Brain microvascular endothelial cell (primary cell): ENCODE data around the gene POTEI.
"Not testable (repeated sequence)": the region's sequence is repeated elsewhere in the genome, so short reads cannot be mapped to it uniquely, and the experiment has no call there.

Experiments
- DNase-seq: peaks from one replicate; pipeline ENCODE4 v3.0.0-alpha.2; 2020
- H3K27ac ChIP-seq: fragments of 250-450 bp; sonication (Bioruptor Pico); 2 replicates; pipeline ENCODE4 v1.5.1; 2020; ENCODE audit warnings: mild to moderate bottlenecking, moderate library complexity
- H3K27me3 ChIP-seq: fragments of 250-450 bp; sonication (Bioruptor Pico); replicated peaks from 2 replicates; pipeline ENCODE4 v1.5.1; 2020; ENCODE audit warnings: mild to moderate bottlenecking
- H3K36me3 ChIP-seq: fragments of 250-450 bp; sonication (Bioruptor Pico); replicated peaks from 2 replicates; pipeline ENCODE4 v1.5.1; 2020; ENCODE audit warnings: mild to moderate bottlenecking
- H3K4me3 ChIP-seq: 2 replicates; pipeline ENCODE4 v1.5.1; 2011; ENCODE audit warnings: low read depth, mild to moderate bottlenecking, control low read depth, low read length, moderate library complexity
- in situ Hi-C: cut with HindIII; loops from 2 replicates; pipeline ENCODE4 v1.10.0; 2017; ENCODE audit warnings: low sequenced_read_pairs, low pct_ligation_motif_present

The POTEI gene

DNA sequence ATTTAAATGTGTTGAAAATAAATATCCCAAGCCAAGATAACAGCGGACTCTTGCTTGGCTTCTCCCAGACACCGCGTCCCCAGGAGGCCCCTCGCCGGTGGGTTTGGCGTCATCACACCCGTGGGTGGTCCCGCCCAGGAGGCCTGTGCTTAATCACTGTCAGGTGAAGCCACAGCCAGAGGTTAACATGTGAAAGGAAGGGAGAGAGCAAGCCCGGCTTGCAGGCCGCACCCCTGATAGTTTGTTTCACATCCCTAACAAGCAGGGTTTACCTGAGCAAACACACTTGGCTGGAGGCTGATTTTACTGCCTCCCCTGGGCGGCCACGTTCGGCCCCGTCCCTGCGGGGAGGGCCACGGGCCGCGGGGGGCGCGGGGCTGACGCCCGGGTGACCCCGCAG is 13.3 kb upstream of the POTEI start:
- in situ Hi-C loops, H3K27me3 ChIP-seq, H3K4me3 ChIP-seq, H3K36me3 ChIP-seq, H3K27ac ChIP-seq, DNase-seq: not testable (repeated sequence)

DNA sequence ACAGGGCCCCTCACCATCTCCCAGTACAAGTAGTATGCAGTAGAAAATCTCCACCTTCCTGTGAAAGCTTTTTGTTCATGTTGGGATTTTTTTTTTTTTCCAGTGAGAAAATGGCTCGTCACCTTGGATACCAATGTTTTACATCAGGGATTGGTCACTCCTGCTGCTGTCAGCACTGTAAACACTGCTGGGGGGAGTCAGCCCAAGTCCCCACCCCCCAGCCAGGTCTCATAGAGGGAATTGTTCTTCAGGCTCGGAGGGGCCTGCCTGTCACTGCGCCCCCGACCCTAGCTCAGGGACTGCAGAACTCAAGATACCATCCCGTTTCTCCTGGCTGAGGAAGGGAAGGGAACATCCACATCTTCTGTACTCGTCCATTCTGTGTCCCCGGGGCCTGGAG is 11.9 kb upstream of the POTEI start, which contains the start of gene CFC1B:
Gene CFC1B (plus strand): TSS at position 231 of the 400 bp plus-strand sequence. CDS start 263 bp downstream, outside the sequence.
- H3K27ac ChIP-seq, H3K27me3 ChIP-seq, H3K4me3 ChIP-seq, DNase-seq, in situ Hi-C loops, H3K36me3 ChIP-seq: not testable (repeated sequence)

DNA sequence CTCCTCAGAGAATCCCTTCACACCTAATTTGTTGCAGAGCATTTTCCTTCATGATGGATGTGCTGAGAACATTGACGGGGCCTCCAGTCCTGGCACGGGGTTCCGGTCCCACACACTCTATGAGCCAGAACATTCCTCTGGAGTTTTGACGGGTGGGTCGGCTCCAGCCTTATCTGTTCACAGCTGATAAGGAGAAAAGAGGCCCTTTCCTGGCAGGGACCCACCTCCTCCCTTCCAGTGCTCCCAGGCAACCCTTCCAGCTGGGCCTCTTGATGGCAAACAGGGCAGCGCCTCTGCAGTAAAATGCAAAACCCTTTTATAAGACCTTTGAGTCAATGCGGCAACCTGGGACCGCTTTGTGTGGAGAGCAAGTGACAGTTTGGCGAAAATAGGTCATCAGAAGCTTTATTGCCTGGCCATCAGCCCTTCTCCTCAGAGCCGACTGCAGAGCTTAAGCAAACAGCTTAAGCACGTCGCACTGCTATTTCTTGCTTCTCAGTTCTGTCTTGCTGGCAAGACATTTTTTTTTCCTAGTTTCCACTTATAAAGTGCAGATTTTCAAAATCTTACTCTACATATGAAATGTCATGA is 9.5 kb upstream of the POTEI start:
- H3K27ac ChIP-seq, H3K27me3 ChIP-seq, H3K36me3 ChIP-seq, in situ Hi-C loops, DNase-seq, H3K4me3 ChIP-seq: not testable (repeated sequence)

DNA sequence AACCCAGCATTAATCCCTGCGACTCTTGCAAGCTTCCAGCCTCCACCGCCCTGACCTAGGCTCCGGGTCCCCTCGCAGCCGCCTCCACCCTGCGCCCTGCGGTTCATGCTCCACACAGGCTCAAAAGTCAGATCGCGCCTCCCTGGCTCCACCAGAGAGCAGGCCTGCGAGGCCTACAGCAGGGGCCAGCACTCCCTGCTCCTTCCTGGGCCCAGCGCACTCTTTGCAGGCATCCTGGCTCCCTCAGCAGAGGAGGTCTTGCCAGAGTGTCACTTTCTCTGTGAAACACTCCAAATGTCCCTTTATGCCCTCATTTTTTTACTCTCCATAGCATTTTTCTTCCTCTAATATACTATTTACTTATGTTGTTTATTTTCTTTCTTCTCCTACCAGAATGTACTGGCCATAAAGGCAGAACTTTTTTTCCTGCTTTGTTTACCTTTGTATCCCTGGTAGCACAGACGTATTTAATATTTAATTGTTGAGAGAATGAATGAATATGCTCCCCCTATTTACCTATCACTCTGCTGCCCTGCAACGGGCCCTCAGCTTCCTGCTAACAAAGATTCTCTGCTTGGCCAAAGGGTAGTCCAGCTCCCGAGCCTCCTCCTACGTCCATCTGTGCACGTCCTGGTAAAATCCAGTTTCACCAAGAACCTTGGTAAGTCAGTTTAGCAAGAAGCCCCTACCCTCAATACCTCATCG is 2.8 kb upstream of the POTEI start:
- H3K27ac ChIP-seq, DNase-seq, H3K4me3 ChIP-seq, in situ Hi-C loops, H3K27me3 ChIP-seq, H3K36me3 ChIP-seq: not testable (repeated sequence)

DNA sequence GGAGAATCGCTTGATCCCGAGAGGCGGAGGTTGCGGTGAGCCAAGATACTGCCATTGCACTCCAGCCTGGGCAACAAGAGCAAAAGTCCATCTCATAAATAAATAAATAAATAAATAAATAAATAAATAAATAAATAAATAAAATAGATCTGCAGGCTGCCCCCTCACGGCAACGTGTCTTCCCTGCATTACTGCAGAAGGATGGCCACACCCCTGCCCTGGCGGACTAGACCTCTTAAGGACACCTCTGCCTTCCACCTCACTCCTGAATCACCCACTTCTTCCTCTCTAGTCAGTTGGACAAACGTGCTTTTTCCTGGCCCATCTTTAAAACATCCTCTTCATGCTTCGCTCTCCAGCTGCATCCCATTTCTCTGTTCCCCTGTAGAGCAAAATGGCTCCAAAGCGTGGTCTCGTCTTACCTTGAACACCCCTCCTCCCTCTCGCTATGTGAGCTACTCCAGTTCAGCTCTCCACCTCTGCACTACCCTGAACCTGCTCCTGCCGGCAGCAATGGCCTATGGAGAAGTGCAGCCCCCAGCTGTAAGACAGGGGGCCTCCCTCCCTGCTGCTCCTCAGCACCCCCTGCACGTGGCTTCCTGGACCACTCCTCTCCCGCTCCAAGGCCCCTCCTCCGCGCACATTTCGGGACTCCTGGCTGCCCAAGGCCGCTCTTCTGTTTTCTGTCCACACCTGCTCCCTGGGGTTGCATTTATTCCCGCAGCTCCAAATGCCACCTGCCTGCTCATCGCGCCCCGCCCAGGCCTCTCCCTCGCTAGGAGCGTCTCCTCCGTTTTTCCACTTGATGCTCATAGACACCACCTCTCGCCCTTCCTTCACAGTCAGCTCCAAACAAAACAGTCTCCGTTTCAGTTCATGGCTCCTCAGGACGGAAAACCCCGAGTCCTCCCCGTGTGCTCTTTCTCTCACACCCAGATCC is 1.9 kb upstream of the POTEI start:
- H3K27ac ChIP-seq, H3K27me3 ChIP-seq, H3K36me3 ChIP-seq, H3K4me3 ChIP-seq, in situ Hi-C loops, DNase-seq: not testable (repeated sequence)

DNA sequence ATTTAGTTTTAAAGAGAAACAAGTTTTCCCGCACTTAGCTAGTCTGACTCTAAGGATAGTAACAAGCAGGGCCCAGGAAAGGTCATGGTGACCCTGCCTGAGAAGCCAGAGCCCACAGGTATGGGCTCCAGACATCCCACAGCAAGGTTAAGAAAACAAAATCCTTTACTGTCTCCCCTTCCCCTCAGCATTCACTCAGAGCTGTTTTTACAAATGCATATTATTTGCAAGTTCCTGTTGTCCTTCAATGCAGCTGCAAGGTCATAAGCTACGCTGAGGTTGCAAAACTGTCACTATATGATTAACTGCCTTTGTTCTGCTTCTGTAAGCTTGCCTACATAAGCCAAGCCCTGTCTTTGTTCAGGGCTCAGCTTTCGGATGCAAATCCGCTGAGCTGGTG is 18.1 kb downstream of the POTEI start:
- H3K4me3 ChIP-seq, H3K27me3 ChIP-seq, H3K36me3 ChIP-seq, in situ Hi-C loops, DNase-seq, H3K27ac ChIP-seq: not testable (repeated sequence)

DNA sequence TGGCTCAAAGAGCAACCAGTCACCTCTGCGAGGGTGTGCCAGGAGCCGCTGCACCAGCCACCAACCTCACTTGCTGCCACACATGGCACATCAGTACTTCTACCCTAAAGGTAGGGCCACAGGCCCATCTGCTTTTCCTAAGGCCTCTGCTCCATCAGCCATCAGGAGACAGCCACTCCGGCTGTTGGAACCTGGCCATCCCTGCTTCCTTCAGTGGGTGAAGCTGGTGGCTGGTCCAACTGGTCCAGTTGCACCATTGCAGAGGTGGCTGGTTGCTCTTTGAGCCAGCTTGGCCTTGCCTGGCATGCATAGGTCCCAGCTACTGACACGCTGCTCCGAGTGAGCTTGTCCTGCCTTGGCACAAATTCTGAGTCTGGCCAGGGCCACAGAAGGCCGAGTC is 53.7 kb downstream of the POTEI start:
- in situ Hi-C loops, H3K27ac ChIP-seq, H3K36me3 ChIP-seq, H3K27me3 ChIP-seq, DNase-seq, H3K4me3 ChIP-seq: not testable (repeated sequence)

DNA sequence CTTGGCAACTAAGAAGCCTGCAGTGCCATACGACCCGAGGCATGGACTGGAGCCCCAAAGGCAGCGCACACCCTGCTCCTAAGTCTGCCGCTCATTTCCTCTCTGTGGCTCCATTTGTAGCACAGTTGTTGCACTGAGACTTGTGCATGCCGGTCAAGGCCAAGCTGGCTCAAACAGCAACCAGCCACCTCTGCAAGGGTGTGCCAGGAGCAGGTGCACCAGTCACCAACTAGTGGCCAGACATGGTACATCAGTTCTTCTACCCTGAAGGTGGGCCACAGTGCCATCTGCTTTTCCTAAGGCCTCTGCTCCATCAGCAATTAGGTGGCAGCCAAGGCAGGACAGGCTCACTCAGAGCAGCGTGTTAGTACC is 54.4 kb downstream of the POTEI start:
- H3K36me3 ChIP-seq, H3K27ac ChIP-seq, DNase-seq, in situ Hi-C loops, H3K4me3 ChIP-seq, H3K27me3 ChIP-seq: not testable (repeated sequence)

DNA sequence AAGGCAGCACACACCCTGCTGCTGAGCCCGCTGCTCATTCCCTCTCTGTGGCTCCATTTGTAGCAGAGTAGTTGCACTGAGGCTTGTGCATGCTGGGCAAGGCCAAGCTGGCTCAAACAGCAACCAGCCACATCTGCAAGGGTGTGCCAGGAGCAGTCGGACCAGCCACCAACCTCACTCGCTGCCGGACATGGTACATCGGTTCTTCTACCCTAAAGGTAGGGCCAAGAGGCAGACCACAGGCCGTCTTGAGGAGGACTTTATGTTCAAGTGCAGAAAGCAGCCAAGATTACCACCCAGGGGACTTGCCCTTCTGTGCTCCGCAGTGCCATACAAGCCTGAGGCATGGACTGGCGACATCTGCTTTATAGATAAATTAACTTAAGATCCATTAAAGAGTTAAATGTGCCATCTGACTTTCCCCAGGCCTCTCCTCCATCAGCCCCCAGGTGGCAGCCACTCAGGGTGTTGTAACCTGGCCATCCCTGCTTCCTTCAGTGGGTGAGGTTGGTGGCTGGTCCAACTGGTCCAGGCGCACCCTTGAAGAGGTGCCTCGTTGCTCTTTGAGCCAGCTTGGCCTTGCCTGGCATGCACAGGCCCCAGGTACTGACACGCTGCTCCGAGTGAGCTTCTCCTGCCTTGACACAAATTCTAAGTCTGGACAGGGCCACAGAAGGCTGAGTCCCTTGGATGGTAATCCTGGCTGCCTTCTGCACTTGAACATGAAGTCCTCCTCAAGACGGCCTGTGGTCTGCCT is 55.0 kb downstream of the POTEI start:
- H3K36me3 ChIP-seq, H3K27ac ChIP-seq, in situ Hi-C loops, DNase-seq, H3K4me3 ChIP-seq, H3K27me3 ChIP-seq: not testable (repeated sequence)

DNA sequence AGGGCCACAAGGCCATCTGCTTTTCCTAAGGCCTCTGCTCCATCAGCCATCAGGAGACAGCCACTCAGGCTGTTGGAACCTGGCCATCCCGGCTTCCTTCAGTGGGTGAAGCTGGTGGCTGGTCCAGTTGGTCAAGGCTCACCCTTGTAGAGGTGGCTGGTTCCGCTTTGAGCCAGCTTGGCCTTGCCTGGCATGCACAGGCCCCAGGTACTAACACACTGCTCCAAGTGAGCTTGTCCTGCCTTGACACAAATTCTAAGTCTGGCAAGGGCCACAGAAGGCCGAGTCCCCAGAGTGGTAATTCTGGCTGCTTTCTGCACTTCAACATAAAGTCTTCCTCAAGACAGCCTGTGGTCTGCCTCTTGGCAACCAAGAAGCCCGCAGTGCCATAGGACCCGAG is 56.2 kb downstream of the POTEI start:
- H3K27ac ChIP-seq, DNase-seq, H3K36me3 ChIP-seq, H3K4me3 ChIP-seq, H3K27me3 ChIP-seq, in situ Hi-C loops: not testable (repeated sequence)

DNA sequence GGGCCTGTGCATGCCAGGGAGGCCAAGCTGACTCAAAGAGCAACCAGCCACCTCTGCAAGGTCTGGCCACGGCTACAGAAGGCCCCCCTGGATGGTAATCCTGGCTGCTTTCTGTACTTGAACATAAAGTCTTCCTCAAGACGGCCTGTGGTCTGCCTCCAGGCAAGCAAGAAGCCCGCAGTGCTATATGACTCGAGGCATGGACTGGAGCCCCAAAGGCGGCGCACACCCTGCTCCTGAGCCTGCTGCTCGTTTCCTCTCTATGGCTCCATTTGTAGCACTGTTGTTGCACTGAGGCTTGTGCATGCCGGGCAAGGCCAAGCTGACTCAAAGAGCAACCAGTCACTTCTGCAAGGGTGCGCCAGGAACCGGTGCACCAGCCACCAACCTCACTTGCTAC is 57.3 kb downstream of the POTEI start:
- DNase-seq, in situ Hi-C loops, H3K4me3 ChIP-seq, H3K27ac ChIP-seq, H3K27me3 ChIP-seq, H3K36me3 ChIP-seq: not testable (repeated sequence)

DNA sequence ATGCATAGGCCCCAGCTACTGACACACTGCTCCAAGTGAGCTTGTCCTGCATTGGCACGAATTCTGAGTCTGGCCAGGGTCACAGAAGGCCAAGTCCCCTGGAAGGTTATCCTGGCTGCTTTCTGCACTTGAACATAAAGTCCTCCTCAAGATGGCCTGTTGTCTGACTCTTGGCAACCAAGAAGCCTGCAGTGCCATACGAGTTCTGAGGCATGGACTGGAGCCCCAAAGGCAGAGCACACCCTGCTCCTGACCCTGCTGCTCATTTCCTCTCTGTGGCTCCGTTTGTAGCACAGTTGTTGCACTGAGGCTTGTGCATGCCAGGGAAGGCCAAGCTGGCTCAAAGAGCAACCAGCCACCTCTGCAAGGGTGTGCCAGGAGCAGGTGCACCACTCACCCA is 57.9 kb downstream of the POTEI start:
- H3K27ac ChIP-seq, H3K36me3 ChIP-seq, in situ Hi-C loops, H3K27me3 ChIP-seq, DNase-seq, H3K4me3 ChIP-seq: not testable (repeated sequence)

DNA sequence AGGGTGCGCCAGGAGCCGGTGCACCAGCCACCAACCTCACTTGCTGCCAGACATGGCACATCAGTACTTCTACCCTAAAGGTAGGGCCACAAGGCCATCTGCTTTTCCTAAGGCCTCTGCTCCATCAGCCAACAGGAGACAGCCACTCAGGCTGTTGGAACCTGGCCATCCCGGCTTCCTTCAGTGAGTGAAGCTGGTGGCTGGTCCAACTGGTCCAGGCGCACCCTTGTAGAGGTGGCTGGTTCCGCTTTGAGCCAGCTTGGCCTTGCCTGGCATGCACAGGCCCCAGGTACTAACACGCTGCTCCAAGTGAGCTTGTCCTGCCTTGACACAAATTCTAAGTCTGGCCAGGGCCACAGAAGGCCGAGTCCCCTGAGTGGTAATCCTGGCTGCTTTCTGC is 58.8 kb downstream of the POTEI start:
- H3K27me3 ChIP-seq, H3K4me3 ChIP-seq, DNase-seq, H3K27ac ChIP-seq, H3K36me3 ChIP-seq, in situ Hi-C loops: not testable (repeated sequence)
